Liver (tissue), 3 donors: ENCODE measurements around the gene KSR2.

Experiments
- RAD21 ChIP-seq, 2 donors: IDR thresholded peaks; 2 replicates each; pipeline ENCODE4 v1.6.1; 2016; ENCODE audit warnings: antibody characterized with exemption in 2 of 2, mild to moderate bottlenecking in 2 of 2
- TF ChIP-seq, protein P1 (sequence below): fragments of 150-350 bp; IDR thresholded peaks from 2 replicates; pipeline ENCODE4 v1.5.1; 2017; ENCODE audit warnings: improper control_type of control experiment, low read depth, low read length; ENCODE audit not compliant: missing input control
- donor health status: healthy.
- donor health status: healthy.

DNA sequence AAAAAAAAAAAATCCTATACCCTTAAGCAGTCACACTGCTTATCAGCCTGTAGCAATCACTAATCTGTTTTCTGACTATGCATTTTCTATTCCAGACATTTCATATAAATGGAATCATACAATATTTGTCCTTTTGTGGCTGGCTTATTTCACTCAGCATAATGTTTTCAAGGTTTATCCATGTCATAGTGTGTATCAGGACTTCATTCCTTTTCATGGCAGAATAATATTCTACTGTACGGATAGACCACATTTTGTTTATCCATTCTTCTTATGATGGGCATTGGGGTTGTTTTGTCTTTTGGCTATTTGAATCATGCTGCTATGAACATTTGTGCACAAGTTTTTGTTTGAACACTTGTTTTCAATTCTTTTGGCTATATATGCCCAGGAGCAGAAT lies 8.6 kb upstream of the KSR2 start:
- TF ChIP-seq RAD21 (IDR thresholded peaks at IDR 0.05): no peak
- TF ChIP-seq, protein P1, sequence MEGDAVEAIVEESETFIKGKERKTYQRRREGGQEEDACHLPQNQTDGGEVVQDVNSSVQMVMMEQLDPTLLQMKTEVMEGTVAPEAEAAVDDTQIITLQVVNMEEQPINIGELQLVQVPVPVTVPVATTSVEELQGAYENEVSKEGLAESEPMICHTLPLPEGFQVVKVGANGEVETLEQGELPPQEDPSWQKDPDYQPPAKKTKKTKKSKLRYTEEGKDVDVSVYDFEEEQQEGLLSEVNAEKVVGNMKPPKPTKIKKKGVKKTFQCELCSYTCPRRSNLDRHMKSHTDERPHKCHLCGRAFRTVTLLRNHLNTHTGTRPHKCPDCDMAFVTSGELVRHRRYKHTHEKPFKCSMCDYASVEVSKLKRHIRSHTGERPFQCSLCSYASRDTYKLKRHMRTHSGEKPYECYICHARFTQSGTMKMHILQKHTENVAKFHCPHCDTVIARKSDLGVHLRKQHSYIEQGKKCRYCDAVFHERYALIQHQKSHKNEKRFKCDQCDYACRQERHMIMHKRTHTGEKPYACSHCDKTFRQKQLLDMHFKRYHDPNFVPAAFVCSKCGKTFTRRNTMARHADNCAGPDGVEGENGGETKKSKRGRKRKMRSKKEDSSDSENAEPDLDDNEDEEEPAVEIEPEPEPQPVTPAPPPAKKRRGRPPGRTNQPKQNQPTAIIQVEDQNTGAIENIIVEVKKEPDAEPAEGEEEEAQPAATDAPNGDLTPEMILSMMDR: no peak
